Measurements from ENCODE around the gene KBTBD13. TPM values are rescaled to one million over a fixed set of nuclear protein-coding genes. Genes with fewer than 3 reads are reported as not detected.

Gene KBTBD13
- total RNA-seq (not detected), polyA plus RNA-seq (not detected)
- long read RNA-seq, donor 1, result 0 reads
- long read RNA-seq, donor 2, result 0 reads
- long read RNA-seq, donor 3, result 0 reads
- long read RNA-seq, donor 4, result 0 reads
- long read RNA-seq, donor 5, result 0 reads
- long read RNA-seq, donor 6, result 0 reads
- long read RNA-seq, donor 7, result 0 reads
- long read RNA-seq, donor 8, result 0 reads
- long read RNA-seq, donor 9, result 0 reads
- long read RNA-seq, donor 10, partial matches to known transcripts, result 0 of 1 reads
- long read RNA-seq, donor 10, other reads (novel, unspliced or antisense), result 0 of 1 reads

- TF ChIP-seq, protein P1, sequence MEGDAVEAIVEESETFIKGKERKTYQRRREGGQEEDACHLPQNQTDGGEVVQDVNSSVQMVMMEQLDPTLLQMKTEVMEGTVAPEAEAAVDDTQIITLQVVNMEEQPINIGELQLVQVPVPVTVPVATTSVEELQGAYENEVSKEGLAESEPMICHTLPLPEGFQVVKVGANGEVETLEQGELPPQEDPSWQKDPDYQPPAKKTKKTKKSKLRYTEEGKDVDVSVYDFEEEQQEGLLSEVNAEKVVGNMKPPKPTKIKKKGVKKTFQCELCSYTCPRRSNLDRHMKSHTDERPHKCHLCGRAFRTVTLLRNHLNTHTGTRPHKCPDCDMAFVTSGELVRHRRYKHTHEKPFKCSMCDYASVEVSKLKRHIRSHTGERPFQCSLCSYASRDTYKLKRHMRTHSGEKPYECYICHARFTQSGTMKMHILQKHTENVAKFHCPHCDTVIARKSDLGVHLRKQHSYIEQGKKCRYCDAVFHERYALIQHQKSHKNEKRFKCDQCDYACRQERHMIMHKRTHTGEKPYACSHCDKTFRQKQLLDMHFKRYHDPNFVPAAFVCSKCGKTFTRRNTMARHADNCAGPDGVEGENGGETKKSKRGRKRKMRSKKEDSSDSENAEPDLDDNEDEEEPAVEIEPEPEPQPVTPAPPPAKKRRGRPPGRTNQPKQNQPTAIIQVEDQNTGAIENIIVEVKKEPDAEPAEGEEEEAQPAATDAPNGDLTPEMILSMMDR (IDR thresholded peaks at IDR 0.05), result no peak
- TF ChIP-seq POLR2A (IDR thresholded peaks at IDR 0.05), result no peak
- 59 to 93% (median 73%) methylated on average over 3 to 73 of the region's 73 CpGs for WGBS, 4 donors
- no peak for DNase-seq
- no peaks in the 10 kb centered on the region for H3K9me3 ChIP-seq (replicated peaks in 1 of 3)
- H3K27me3 ChIP-seq, result peaks cover 18% of the 10 kb centered on the region
- intact Hi-C loops (cut with DNase I), result no loop called here
- H3K4me3 ChIP-seq, result no peak within 1 kb of the TSS
- H3K27ac ChIP-seq, result no peak within 1 kb of the TSS
- peaks cover 0 to under 1% of the 10 kb centered on the region in 2 donors for H3K4me1 ChIP-seq (replicated peaks in 1 of 2)
- H3K36me3 ChIP-seq (replicated peaks in 1 of 2), result no peaks in the 10 kb centered on the region
Observed at GRCh38 chr15:65076486-65077290, at the start of gene KBTBD13. Gene KBTBD13, plus strand, starts transcription at chr15:65076746. Its CDS starts 70 bp downstream, at chr15:65076816.

DNA sequence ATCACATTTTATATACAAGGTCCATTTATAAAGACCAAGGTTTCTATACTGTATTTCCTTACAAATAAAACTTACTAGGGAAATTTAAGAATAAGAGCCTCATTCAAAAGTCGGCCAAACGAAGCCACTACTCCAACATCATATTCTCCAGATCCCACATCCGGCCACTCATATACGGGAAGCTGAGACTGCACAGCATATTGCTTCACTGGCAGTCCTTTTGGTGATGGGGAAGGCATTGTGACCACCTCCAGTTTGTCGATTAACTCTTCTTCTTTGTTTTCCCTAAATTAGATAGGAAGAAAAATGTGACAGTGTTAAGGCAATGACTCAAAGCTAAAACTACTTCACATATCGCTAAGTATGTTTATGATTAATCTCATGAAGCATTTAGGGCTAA, 49.8 kb upstream of the KBTBD13 start:
- Histone ChIP-seq H3K27me3 (no peaks in the 10 kb centered on the region), H3K4me1 (replicated peaks in 1 of 2) (peaks cover 7 to 12% of the 10 kb centered on the region in 2 donors), H3K27ac (no peak overlapping the region), H3K36me3 (replicated peaks in 1 of 2) (peaks cover 0 to 20% of the 10 kb centered on the region in 2 donors), H3K4me3 (no peak overlapping the region), H3K9me3 (replicated peaks in 1 of 3) (no peaks in the 10 kb centered on the region)
- no peak for TF ChIP-seq POLR2A (IDR thresholded peaks at IDR 0.05)
- TF ChIP-seq, protein P1 (IDR thresholded peaks at IDR 0.05), result no peak
- 84 to 94% (median 90%) methylated on average over 6 of the region's 6 CpGs for WGBS, 4 donors
- intact Hi-C loops (cut with DNase I), result no loop called here
- DNase-seq, result no peak

GRCh38 chr15:65027593-65027992, 49.0 kb upstream of the KBTBD13 start:
- Histone ChIP-seq H3K27ac (no peak overlapping the region), H3K4me1 (replicated peaks in 1 of 2) (peaks cover 7 to 12% of the 10 kb centered on the region in 2 donors), H3K9me3 (replicated peaks in 1 of 3) (no peaks in the 10 kb centered on the region), H3K36me3 (replicated peaks in 1 of 2) (peaks cover 0 to 19% of the 10 kb centered on the region in 2 donors), H3K27me3 (no peaks in the 10 kb centered on the region), H3K4me3 (peak overlapping the region in 1 of 4 donors; percentile 73)
- TF ChIP-seq, protein P1 (IDR thresholded peaks at IDR 0.05), result no peak
- TF ChIP-seq POLR2A (IDR thresholded peaks at IDR 0.05), result no peak
- DNase-seq, result no peak
- intact Hi-C loops (cut with DNase I), result no loop called here
- 72 to 82% (median 75%) methylated on average over 1 of the region's 1 CpG for WGBS, 4 donors

DNA sequence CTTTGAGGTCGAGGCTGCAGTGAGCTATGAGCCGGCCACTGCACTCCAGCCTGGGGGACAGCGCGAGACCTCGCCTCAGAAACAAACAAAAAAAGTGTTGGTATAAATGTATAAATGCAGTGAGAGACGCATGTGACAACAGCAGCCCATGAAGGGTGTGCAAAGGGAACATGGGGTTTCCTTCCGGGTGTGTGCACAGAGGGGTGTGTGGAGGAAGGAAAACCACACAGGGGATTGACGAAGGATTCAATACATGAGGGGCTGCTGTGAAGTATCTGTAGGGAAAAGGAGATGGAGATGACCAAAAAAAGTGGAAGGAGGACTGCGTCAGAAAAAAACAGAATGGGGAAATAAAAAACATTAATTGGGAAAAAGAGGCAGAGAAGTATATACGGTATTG, 48.2 kb upstream of the KBTBD13 start:
- Histone ChIP-seq H3K4me3 (peak overlapping the region in 3 of 4 donors; percentile 14 to 95 (median 73)), H3K4me1 (replicated peaks in 1 of 2) (peaks cover 7 to 12% of the 10 kb centered on the region in 2 donors), H3K27ac (no peak overlapping the region), H3K36me3 (replicated peaks in 1 of 2) (peaks cover 0 to 19% of the 10 kb centered on the region in 2 donors), H3K9me3 (replicated peaks in 1 of 3) (no peaks in the 10 kb centered on the region), H3K27me3 (no peaks in the 10 kb centered on the region)
- DNase-seq, result no peak
- WGBS, 4 donors, result 60 to 66% (median 63%) methylated on average over 10 of the region's 10 CpGs
- intact Hi-C loops (cut with DNase I), result no loop called here
- TF ChIP-seq, protein P1 (IDR thresholded peaks at IDR 0.05), result no peak
- TF ChIP-seq POLR2A (IDR thresholded peaks at IDR 0.05), result no peak
